DMS53 treated with DMSO at 0.1 percent for 48 hours (cell line): ENCODE measurements around the gene SLC16A10.
"Not testable (repeated sequence)": the region's sequence is repeated elsewhere in the genome, so short reads cannot be mapped to it uniquely, and the experiment has no call there.

Source experiments
- DNase-seq: peaks from one replicate; lab custom pipeline; 2025; ENCODE audit not compliant: unreplicated experiment; lab: John Stamatoyannopoulos, UW

SLC16A10 gene

GRCh38 chr6:111080698-111081097 is 6.6 kb upstream of the SLC16A10 start:
- DNase-seq, result no peak

- DNase-seq, result no peak
Measured at GRCh38 chr6:111086685-111087084, 618 bp upstream of the SLC16A10 start.

GRCh38 chr6:111087871-111088667 is 766 bp downstream of the SLC16A10 start:
- DNase-seq, result peak; percentile 4

- DNase-seq, result no peak
Measured at GRCh38 chr6:111088668-111089003, 1.3 kb downstream of the SLC16A10 start.

- DNase-seq, result no peak
Measured at GRCh38 chr6:111090766-111091165, 3.5 kb downstream of the SLC16A10 start.

- no peak for DNase-seq
Measured at GRCh38 chr6:111091987-111092386, 4.7 kb downstream of the SLC16A10 start.

GRCh38 chr6:111095488-111095887 is 8.2 kb downstream of the SLC16A10 start:
- not testable (repeated sequence) for DNase-seq

- DNase-seq, result peak; percentile 79
Measured at GRCh38 chr6:111096246-111096645, 8.9 kb downstream of the SLC16A10 start.

GRCh38 chr6:111098597-111098996 is 11.3 kb downstream of the SLC16A10 start:
- no peak for DNase-seq

- DNase-seq, result no peak
Measured at GRCh38 chr6:111101987-111102386, 14.7 kb downstream of the SLC16A10 start.

- DNase-seq, result peak; percentile 84
Measured at GRCh38 chr6:111105578-111105977, 18.3 kb downstream of the SLC16A10 start.

GRCh38 chr6:111107589-111107988 is 20.3 kb downstream of the SLC16A10 start:
- DNase-seq, result no peak

- DNase-seq, result no peak
Measured at GRCh38 chr6:111110036-111110435, 22.7 kb downstream of the SLC16A10 start.

GRCh38 chr6:111113336-111114086 is 26.2 kb downstream of the SLC16A10 start:
- no peak for DNase-seq

- DNase-seq, result no peak
Measured at GRCh38 chr6:111114087-111114443, 26.8 kb downstream of the SLC16A10 start.

- DNase-seq, result no peak
Measured at GRCh38 chr6:111114482-111114881, 27.2 kb downstream of the SLC16A10 start.

GRCh38 chr6:111118826-111119225 is 31.5 kb downstream of the SLC16A10 start:
- no peak for DNase-seq

GRCh38 chr6:111119571-111120329 is 32.4 kb downstream of the SLC16A10 start:
- DNase-seq, result no peak

- DNase-seq, result no peak
Measured at GRCh38 chr6:111121789-111122350, 34.6 kb downstream of the SLC16A10 start.

- DNase-seq, result no peak
Measured at GRCh38 chr6:111122458-111123286, 35.4 kb downstream of the SLC16A10 start.

- no peak for DNase-seq
Measured at GRCh38 chr6:111124406-111124805, 37.1 kb downstream of the SLC16A10 start.
